H9 (cell line): ENCODE results near the gene CACNA1I. TPM values are rescaled to one million over a fixed set of nuclear protein-coding genes. Genes with fewer than 3 reads are reported as not detected.

Experiments
- DNase-seq: peaks from one replicate; pipeline ENCODE4 v3.0.0-alpha.2; 2017
- H2AFZ ChIP-seq: one replicate; pipeline ENCODE4 v1.6.1; 2013; ENCODE audit warnings: mild to moderate bottlenecking, low read length, control low read depth, moderate library complexity
- H2AK5ac ChIP-seq: 2 replicates; pipeline ENCODE4 v1.6.1; 2013; ENCODE audit warnings: low read length, control low read depth, mixed read lengths; ENCODE audit not compliant: insufficient read length
- H2BK120ac ChIP-seq: one replicate; pipeline ENCODE4 v1.6.1; 2013; ENCODE audit warnings: low read depth, mild to moderate bottlenecking, low read length, control low read depth, inconsistent platforms; ENCODE audit not compliant: poor library complexity, severe bottlenecking
- H2BK12ac ChIP-seq: 2 replicates; pipeline ENCODE4 v1.6.1; 2013; ENCODE audit warnings: low read length, control low read depth, mixed read lengths, low read depth; ENCODE audit not compliant: insufficient read length
- H2BK15ac ChIP-seq: 2 replicates; pipeline ENCODE4 v1.6.1; 2013; ENCODE audit warnings: low read depth, low read length, control low read depth
- H2BK20ac ChIP-seq: one replicate; pipeline ENCODE4 v1.6.1; 2013; ENCODE audit warnings: low read depth, mild to moderate bottlenecking, low read length, control low read depth, inconsistent platforms; ENCODE audit not compliant: poor library complexity, severe bottlenecking
- H2BK5ac ChIP-seq: 2 replicates; pipeline ENCODE4 v1.6.1; 2013; ENCODE audit warnings: low read length, control low read depth, mixed read lengths; ENCODE audit not compliant: insufficient read length
- H3K14ac ChIP-seq: 2 replicates; pipeline ENCODE4 v1.6.1; 2013; ENCODE audit warnings: low read length, control low read depth; ENCODE audit not compliant: insufficient read depth
- H3K18ac ChIP-seq: 2 replicates; pipeline ENCODE4 v1.6.1; 2013; ENCODE audit warnings: low read depth, mild to moderate bottlenecking, mixed read lengths, low read length, control low read depth; ENCODE audit not compliant: insufficient read length
- H3K23ac ChIP-seq: 2 replicates; pipeline ENCODE4 v1.6.1; 2013; ENCODE audit warnings: low read length, control low read depth, mixed read lengths, low read depth; ENCODE audit not compliant: insufficient read length
- H3K23me2 ChIP-seq: 2 replicates; pipeline ENCODE4 v1.6.1; 2013; ENCODE audit warnings: low read depth, mild to moderate bottlenecking, mixed read lengths, low read length, control low read depth; ENCODE audit not compliant: insufficient read length, poor library complexity, severe bottlenecking
- H3K27ac ChIP-seq: 2 replicates; pipeline ENCODE4 v1.5.1; 2013; ENCODE audit warnings: low read length, control low read depth, mixed read lengths, low read depth; ENCODE audit not compliant: insufficient read length
- H3K27me3 ChIP-seq: 2 replicates; pipeline ENCODE4 v1.6.1; 2013; ENCODE audit warnings: low read length, control low read depth, inconsistent platforms; ENCODE audit not compliant: insufficient read depth
- H3K4ac ChIP-seq: 2 replicates; pipeline ENCODE4 v1.6.1; 2013; ENCODE audit warnings: low read depth, mild to moderate bottlenecking, control low read depth, inconsistent platforms, low read length, moderate library complexity
- H3K4me1 ChIP-seq: 2 replicates; pipeline ENCODE4 v1.6.1; 2013; ENCODE audit warnings: low read length, control low read depth, inconsistent platforms; ENCODE audit not compliant: insufficient read depth
- H3K4me2 ChIP-seq: 2 replicates; pipeline ENCODE4 v1.6.1; 2013; ENCODE audit warnings: low read length, control low read depth, mixed read lengths; ENCODE audit not compliant: insufficient read length, insufficient read depth
- H3K56ac ChIP-seq: 2 replicates; pipeline ENCODE4 v1.6.1; 2013; ENCODE audit warnings: low read depth, mild to moderate bottlenecking, mixed read lengths, low read length, control low read depth; ENCODE audit not compliant: insufficient read length
- H3K79me1 ChIP-seq: 2 replicates; pipeline ENCODE4 v1.6.1; 2013; ENCODE audit warnings: low read depth, mild to moderate bottlenecking, moderate library complexity, low read length, control low read depth, inconsistent platforms; ENCODE audit not compliant: insufficient read depth, poor library complexity, severe bottlenecking
- H3K79me2 ChIP-seq: 2 replicates; pipeline ENCODE4 v1.6.1; 2013; ENCODE audit warnings: low read length, control low read depth, inconsistent platforms; ENCODE audit not compliant: insufficient read depth
- H3K9ac ChIP-seq: 2 replicates; pipeline ENCODE4 v1.6.1; 2013; ENCODE audit warnings: low read length, control low read depth, mixed read lengths; ENCODE audit not compliant: insufficient read length; ENCODE audit errors: extremely low read depth
- H3K9me3 ChIP-seq: one replicate; pipeline ENCODE4 v1.6.1; 2013; ENCODE audit warnings: low read depth, low read length, inconsistent platforms; ENCODE audit not compliant: control insufficient read depth
- H3T11ph ChIP-seq: one replicate; pipeline ENCODE4 v1.6.1; 2013; ENCODE audit warnings: mild to moderate bottlenecking, low read length, control low read depth, inconsistent platforms
- H4K20me1 ChIP-seq: one replicate; pipeline ENCODE4 v1.6.1; 2013; ENCODE audit not compliant: control insufficient read depth, insufficient read length, insufficient read depth
- H4K5ac ChIP-seq: 2 replicates; pipeline ENCODE4 v1.6.1; 2013; ENCODE audit warnings: low read depth, mild to moderate bottlenecking, mixed read lengths, low read length, control low read depth; ENCODE audit not compliant: insufficient read length
- H4K8ac ChIP-seq: replicated peaks from 2 replicates; pipeline ENCODE4 v1.6.1; 2013; ENCODE audit warnings: low read length, control low read depth, mixed read lengths, low read depth; ENCODE audit not compliant: insufficient read length
- H4K91ac ChIP-seq: 2 replicates; pipeline ENCODE4 v1.6.1; 2013; ENCODE audit warnings: low read depth, mild to moderate bottlenecking, moderate library complexity, mixed read lengths, low read length, control low read depth; ENCODE audit not compliant: insufficient read length
- H3K27ac Mint-ChIP-seq, 3 experiments: 2 replicates in 2 of 3; 3 replicates in 1 of 3; pipeline ENCODE4 v1.8.0; 2020 to 2021; ENCODE audit warnings: mixed read lengths in 3 of 3, mild to moderate bottlenecking in 1 of 3, moderate library complexity in 1 of 3
- H3K27me3 Mint-ChIP-seq: 2 replicates; pipeline ENCODE4 v1.8.0; 2021; ENCODE audit warnings: low read depth, mild to moderate bottlenecking, moderate library complexity, mixed read lengths
- H3K36me3 Mint-ChIP-seq, 3 experiments: 2 replicates in 2 of 3; 3 replicates in 1 of 3; pipeline ENCODE4 v1.8.0; 2020 to 2021; ENCODE audit warnings: low read depth in 3 of 3, mixed read lengths in 3 of 3; ENCODE audit not compliant: insufficient read depth in 1 of 3
- H3K4me1 Mint-ChIP-seq, 2 experiments: 2 replicates each; pipeline ENCODE4 v1.8.0; 2020; ENCODE audit warnings: mixed read lengths in 2 of 2
- H3K4me3 Mint-ChIP-seq, 2 experiments: 2 replicates in 1 of 2; 3 replicates in 1 of 2; pipeline ENCODE4 v1.8.0; 2020 to 2021; ENCODE audit warnings: mild to moderate bottlenecking in 2 of 2, mixed read lengths in 2 of 2, moderate library complexity in 1 of 2
- H3K9me3 Mint-ChIP-seq, 2 experiments: 2 replicates in 1 of 2; 3 replicates in 1 of 2; pipeline ENCODE4 v1.8.0; 2020; ENCODE audit warnings: mild to moderate bottlenecking in 2 of 2, mixed read lengths in 2 of 2, moderate library complexity in 1 of 2
- CTCF ChIP-seq: fragments of 200-600 bp; sonication (generic); conservative IDR thresholded peaks from 3 replicates; pipeline ENCODE4 v1.8.0; 2021; ENCODE audit warnings: antibody characterized with exemption, mild to moderate bottlenecking
- WGBS: extraction: QIAGEN DNeasy Blood & Tissue Kit; methylation state at CpG from one replicate; pipeline ENCODE4 v1.1.7; 2013; ENCODE audit warnings: missing lambda C conversion rate, low lambda C conversion rate, mixed read lengths; ENCODE audit not compliant: insufficient read length; ENCODE audit errors: extremely low coverage; 5-methylcytosine and 5-hydroxymethylcytosine counted together
- total RNA-seq: library from RNA; stranded (reverse); gene quantifications from 2 replicates; pipeline ENCODE4 v1.2.1, GENCODE V29; 2021

Gene CACNA1I
- total RNA-seq, 1 experiment from 2014 or later: 0.50 TPM

- H2BK20ac ChIP-seq: no peak overlapping the region
- no peak overlapping the region for H2AK5ac ChIP-seq
- Mint-ChIP-seq H3K4me1 (peaks cover 24 to 30% of the 10 kb centered on the region in 2 experiments), H3K27me3 (peaks cover 6% of the 10 kb centered on the region), H3K9me3 (no peaks in the 10 kb centered on the region), H3K36me3 (no peaks in the 10 kb centered on the region), H3K4me3 (no peak overlapping the region), H3K27ac (no peak overlapping the region; a peak in 1 of 7 replicates)
- no peak overlapping the region for H3K4ac ChIP-seq
- H3K14ac ChIP-seq: no peak overlapping the region
- H3K9ac ChIP-seq: no peak overlapping the region
- no peaks in the 10 kb centered on the region for H3K27me3 ChIP-seq
- H3K79me1 ChIP-seq: no peaks in the 10 kb centered on the region
- H3K18ac ChIP-seq: no peak overlapping the region
- no peak overlapping the region for H2BK120ac ChIP-seq
- no peak overlapping the region for H3K27ac ChIP-seq
- no peak overlapping the region for H3K56ac ChIP-seq
- H2AFZ ChIP-seq: no peak overlapping the region
- no peak overlapping the region for H4K91ac ChIP-seq
- H3K4me1 ChIP-seq: no peaks in the 10 kb centered on the region
- TF ChIP-seq CTCF: no peak
- WGBS: no CpG with 5 or more reads among the region's 25 CpGs
- H3K23me2 ChIP-seq: no peaks in the 10 kb centered on the region
- H2BK12ac ChIP-seq: no peak overlapping the region
- no peak overlapping the region for H2BK5ac ChIP-seq
- H2BK15ac ChIP-seq: no peak overlapping the region
- H3K4me2 ChIP-seq: no peak overlapping the region
- H4K8ac ChIP-seq: no peak overlapping the region
- no peak overlapping the region for H4K5ac ChIP-seq
- H3K9me3 ChIP-seq: no peaks in the 10 kb centered on the region
- no peaks in the 10 kb centered on the region for H4K20me1 ChIP-seq
- DNase-seq: no peak
- H3K79me2 ChIP-seq: no peaks in the 10 kb centered on the region
- H3K23ac ChIP-seq: no peak overlapping the region
- H3T11ph ChIP-seq: no peak overlapping the region
Measured at GRCh38 chr22:39715778-39716495, 145.4 kb downstream of the CACNA1I start.
